GM23338 (cell line): Measurements from ENCODE around the gene S100PBP. TPM values are rescaled to one million over a fixed set of nuclear protein-coding genes. Genes with fewer than 3 reads are reported as not detected.

Experiments
- ATAC-seq: fragments of 200-7000 bp; cut with Tn5 transposase; 3 replicates; pipeline ENCODE4 v1.9.1; 2020
- DNase-seq: peaks from one replicate; pipeline ENCODE4 v3.0.0-alpha.2; 2015; ENCODE audit warnings: low spot score
- H2AFZ ChIP-seq: fragments of 200-600 bp; sonication (generic); 2 replicates; pipeline ENCODE4 v1.8.0; 2016; ENCODE audit warnings: antibody characterized with exemption, mild to moderate bottlenecking, moderate library complexity
- H3F3A ChIP-seq: fragments of 200-600 bp; sonication (generic); replicated peaks from 2 replicates; pipeline ENCODE4 v1.8.0; 2017; ENCODE audit warnings: antibody characterized with exemption, mixed run types, low read depth
- H3K27ac ChIP-seq: fragments of 200-600 bp; sonication (generic); 2 replicates; pipeline ENCODE4 v1.6.1; 2016; ENCODE audit warnings: low read depth
- H3K27me3 ChIP-seq: fragments of 200-600 bp; sonication (generic); 2 replicates; pipeline ENCODE4 v1.8.0; 2016; ENCODE audit warnings: mild to moderate bottlenecking, mixed run types, moderate library complexity; ENCODE audit not compliant: insufficient read depth
- H3K36me3 ChIP-seq: fragments of 200-600 bp; sonication (generic); 2 replicates; pipeline ENCODE4 v1.8.0; 2016; ENCODE audit warnings: mild to moderate bottlenecking; ENCODE audit not compliant: insufficient read depth
- H3K4me1 ChIP-seq: fragments of 200-600 bp; sonication (generic); 2 replicates; pipeline ENCODE4 v1.8.0; 2016; ENCODE audit warnings: mild to moderate bottlenecking, moderate library complexity; ENCODE audit not compliant: insufficient read depth
- H3K4me2 ChIP-seq: fragments of 200-600 bp; sonication (generic); 2 replicates; pipeline ENCODE4 v1.7.1; 2017; ENCODE audit warnings: mixed run types
- H3K4me3 ChIP-seq: fragments of 200-600 bp; sonication (generic); 2 replicates; pipeline ENCODE4 v1.6.1; 2016; ENCODE audit warnings: mixed run types
- H3K79me2 ChIP-seq: fragments of 200-600 bp; sonication (generic); replicated peaks from 2 replicates; pipeline ENCODE4 v1.8.0; 2017; ENCODE audit warnings: mild to moderate bottlenecking; ENCODE audit not compliant: insufficient read depth
- H3K9me2 ChIP-seq: fragments of 200-600 bp; sonication (generic); 2 replicates; pipeline ENCODE4 v1.8.0; 2017; ENCODE audit not compliant: insufficient read depth
- H4K20me1 ChIP-seq: fragments of 200-600 bp; sonication (generic); replicated peaks from 2 replicates; pipeline ENCODE4 v1.8.0; 2017; ENCODE audit warnings: mild to moderate bottlenecking; ENCODE audit not compliant: insufficient read depth
- H3K27ac Mint-ChIP-seq: 2 replicates; pipeline ENCODE4 v1.8.0; 2020; ENCODE audit warnings: inconsistent platforms, mild to moderate bottlenecking, moderate library complexity, mixed read lengths
- H3K27me3 Mint-ChIP-seq: 3 replicates; pipeline ENCODE4 v1.8.0; 2022; ENCODE audit warnings: low read depth, mild to moderate bottlenecking, moderate library complexity, mixed read lengths, inconsistent platforms; ENCODE audit not compliant: insufficient read depth, poor library complexity
- H3K36me3 Mint-ChIP-seq: 3 replicates; pipeline ENCODE4 v1.8.0; 2021; ENCODE audit warnings: low read depth, mild to moderate bottlenecking, inconsistent platforms, moderate library complexity, mixed read lengths
- H3K4me1 Mint-ChIP-seq: 3 replicates; pipeline ENCODE4 v1.8.0; 2020; ENCODE audit warnings: mild to moderate bottlenecking, inconsistent platforms, mixed read lengths
- H3K4me3 Mint-ChIP-seq: 3 replicates; pipeline ENCODE4 v1.8.0; 2021; ENCODE audit warnings: moderate library complexity, mild to moderate bottlenecking, inconsistent platforms, mixed read lengths
- H3K9me3 Mint-ChIP-seq: 3 replicates; pipeline ENCODE4 v1.8.0; 2020; ENCODE audit warnings: moderate library complexity, mild to moderate bottlenecking, inconsistent platforms, mixed read lengths
- CREB1 ChIP-seq: fragments of 250-450 bp; sonication (Bioruptor Pico); IDR thresholded peaks from 2 replicates; pipeline ENCODE4 v1.5.0; 2020; ENCODE audit warnings: low read depth, mild to moderate bottlenecking, moderate library complexity
- CTCF ChIP-seq, 2 experiments: fragments of 200-600 bp in 1 of 2; sonication (generic) in 1 of 2; conservative IDR thresholded peaks; 2 replicates each; pipeline versions ENCODE4 v1.5.1 to v1.6.1; 2016 to 2017; ENCODE audit warnings: antibody characterized with exemption in 2 of 2, low read depth in 2 of 2, mild to moderate bottlenecking in 2 of 2, moderate library complexity in 1 of 2
- EZH2 ChIP-seq: fragments of 200-600 bp; sonication (generic); IDR thresholded peaks from one replicate; pipeline ENCODE4 v1.8.0; 2017; ENCODE audit warnings: antibody characterized with exemption, mild to moderate bottlenecking, low read depth; ENCODE audit not compliant: unreplicated experiment
- NANOG ChIP-seq: IDR thresholded peaks from 2 replicates; pipeline ENCODE4 v1.6.1; 2016; ENCODE audit warnings: antibody characterized with exemption, borderline replicate concordance
- POLR2AphosphoS5 ChIP-seq: IDR thresholded peaks from 2 replicates; pipeline ENCODE4 v1.6.1; 2016; ENCODE audit warnings: antibody characterized with exemption, low read depth
- ZNF331 ChIP-seq: fragments of 250-450 bp; sonication (Bioruptor Pico); IDR thresholded peaks from 2 replicates; pipeline ENCODE4 v1.5.0; 2020; ENCODE audit warnings: low read depth, mild to moderate bottlenecking, moderate library complexity
- polyA plus RNA-seq: library from polyadenylated mRNA; unstranded; fragments of >200 nt; fragmentation: Nextera tagmentation; extraction: Ambion mirVana; gene quantifications from 2 replicates; pipeline ENCODE4 v1.2.1, GENCODE V29; 2016
- total RNA-seq: library from RNA; depleted of rRNA; stranded (reverse); fragments of >200 nt; shearing (Covaris generic); gene quantifications from 2 replicates; pipeline ENCODE4 v1.2.3, GENCODE V29; 2014
- TF ChIP-seq, protein P1 (sequence below): fragments of 250-450 bp; sonication (Bioruptor Pico); IDR thresholded peaks from 2 replicates; pipeline ENCODE4 v1.5.0; 2020; ENCODE audit warnings: mild to moderate bottlenecking, moderate library complexity

S100PBP gene
- total and polyA plus RNA-seq, 2 experiments from 2014 or later, result 30.6 to 65.2 TPM

DNA sequence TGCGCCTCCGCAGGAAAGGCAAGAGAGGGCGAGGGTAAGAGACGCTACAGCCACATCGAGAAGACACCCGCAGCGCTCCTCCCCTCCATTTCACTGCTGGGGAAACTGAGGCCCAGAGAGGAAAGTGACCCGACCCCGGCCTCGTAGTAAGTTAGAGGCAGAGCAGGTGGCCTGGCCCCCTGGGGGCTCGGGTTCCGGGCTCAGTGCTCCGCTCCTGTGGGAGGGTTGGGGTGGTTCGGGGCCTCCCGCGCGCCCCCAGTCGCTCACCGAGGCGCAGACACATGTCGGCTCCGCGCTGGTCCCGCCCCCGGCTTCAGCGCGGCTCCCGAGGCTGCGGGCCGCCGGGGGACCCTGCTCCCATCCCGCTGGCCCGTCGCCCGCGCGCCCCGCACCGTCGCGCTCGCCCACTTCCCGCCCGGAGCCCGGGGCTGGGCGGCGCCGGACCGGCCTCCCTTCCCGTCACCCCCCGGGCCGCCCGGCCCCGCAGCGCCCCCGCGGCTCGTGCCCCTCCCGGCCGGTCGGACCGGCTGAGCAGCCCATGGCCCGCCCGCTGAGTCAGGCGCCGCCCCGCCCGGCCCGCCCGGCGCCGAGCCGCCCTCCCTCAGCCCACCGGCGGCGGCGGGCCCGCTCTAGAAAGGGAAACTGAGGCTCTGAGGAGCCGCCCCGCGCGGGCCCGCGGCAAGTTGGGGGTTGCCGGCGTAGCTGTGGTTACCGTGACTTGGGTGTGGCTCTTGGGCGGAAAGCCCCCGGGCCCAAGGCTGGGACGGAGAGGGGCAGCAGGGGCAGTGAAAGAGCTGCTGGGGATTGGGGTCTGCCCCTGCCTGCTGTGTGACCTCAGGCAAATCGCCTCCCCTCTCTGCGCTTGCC is 83.7 kb downstream of the S100PBP start, which contains the start of gene TMEM54:
Gene TMEM54, minus strand, starts transcription at position 434 of the 867 bp plus-strand sequence. Its CDS starts 151 bp downstream, at position 283.
- Histone ChIP-seq H3K4me3 (peak within 1 kb of the TSS; percentile 65), H2AFZ (peak within 1 kb of the TSS; percentile 84), H3K27me3 (peaks cover 53% of the 10 kb centered on the region), H3K36me3 (no peaks in the 10 kb centered on the region), H3K4me2 (peak within 1 kb of the TSS; percentile 82), H3K9me2 (no peaks in the 10 kb centered on the region), H4K20me1 (no peaks in the 10 kb centered on the region), H3K27ac (no peak within 1 kb of the TSS), H3K79me2 (no peaks in the 10 kb centered on the region), H3K4me1 (peaks cover 7% of the 10 kb centered on the region; the same call in 1 of the 2 replicates), H3F3A (no peaks in the 10 kb centered on the region)
- peaks cover 7% of the 10 kb centered on the region; the same call in 2 of the 3 replicates for H3K4me1 Mint-ChIP-seq
- TF ChIP-seq EZH2 (peak; percentile 56), POLR2AphosphoS5 (no peak; the same call in none of the 2 replicates), CTCF (conservative IDR thresholded peaks at IDR 0.05; ENCODE audit: low read depth in 2 of 2) (0 out of 4 replicates have a peak, but pooled peaks of 1 of the 2 experiments have one; percentile 11)
- H3K4me3 Mint-ChIP-seq, result peak within 1 kb of the TSS; percentile 79
- H3K36me3 Mint-ChIP-seq, result no peaks in the 10 kb centered on the region; the same call in 2 of the 3 replicates
- H3K9me3 Mint-ChIP-seq, result no peaks in the 10 kb centered on the region
- peak; percentile 72 for ATAC-seq
- DNase-seq, result peak; percentile 62
- H3K27ac Mint-ChIP-seq, result no peak within 1 kb of the TSS
- peaks cover 44% of the 10 kb centered on the region for H3K27me3 Mint-ChIP-seq

DNA sequence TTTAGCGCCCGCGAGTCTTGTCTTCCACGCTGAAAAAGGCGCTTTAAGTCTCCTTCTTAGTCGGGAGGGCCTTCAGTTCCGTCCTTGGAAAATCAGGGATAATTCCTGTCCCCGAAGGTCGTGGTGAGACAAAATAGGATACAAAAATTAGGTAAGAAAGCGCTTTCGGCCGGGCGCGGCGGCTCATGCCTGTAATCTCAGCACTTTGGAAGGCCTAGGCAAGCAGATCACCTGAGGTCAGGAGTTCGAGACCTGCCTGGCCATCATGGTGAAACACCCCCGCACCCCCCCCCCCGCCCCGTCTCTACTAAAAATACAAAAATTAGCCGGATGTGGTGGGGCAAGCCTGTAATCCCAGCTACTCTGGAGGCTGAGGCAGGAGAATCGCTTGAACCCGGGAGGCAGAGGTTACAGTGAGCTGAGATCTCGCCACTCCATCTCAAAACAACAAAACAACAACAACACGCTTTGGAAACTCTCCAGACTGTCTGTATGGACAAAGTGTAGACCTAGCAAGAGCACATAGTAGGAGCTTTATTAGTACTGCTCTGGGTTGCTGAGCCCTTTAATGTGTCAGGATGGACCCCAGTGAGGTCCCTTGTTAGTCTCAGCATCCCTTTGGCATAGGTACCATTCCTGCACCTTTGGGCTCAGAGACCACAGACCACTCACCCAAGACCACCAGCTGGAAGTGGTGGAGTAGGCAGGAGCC is 84.5 kb downstream of the S100PBP start:
- no peaks in the 10 kb centered on the region for H3K9me3 Mint-ChIP-seq
- Histone ChIP-seq H3K9me2 (no peaks in the 10 kb centered on the region), H2AFZ (peak overlapping the region; percentile 84), H3K4me2 (peak overlapping the region; percentile 82), H3K27me3 (peaks cover 53% of the 10 kb centered on the region), H3F3A (no peaks in the 10 kb centered on the region), H4K20me1 (no peaks in the 10 kb centered on the region), H3K36me3 (no peaks in the 10 kb centered on the region), H3K4me1 (peaks cover 7% of the 10 kb centered on the region; the same call in 1 of the 2 replicates), H3K79me2 (no peaks in the 10 kb centered on the region), H3K27ac (no peak overlapping the region), H3K4me3 (peak overlapping the region; percentile 65)
- peaks cover 7% of the 10 kb centered on the region; the same call in 2 of the 3 replicates for H3K4me1 Mint-ChIP-seq
- peak overlapping the region; percentile 79 for H3K4me3 Mint-ChIP-seq
- ATAC-seq (no peak), DNase-seq (no peak)
- H3K27ac Mint-ChIP-seq, result no peak overlapping the region
- peaks cover 41% of the 10 kb centered on the region for H3K27me3 Mint-ChIP-seq
- H3K36me3 Mint-ChIP-seq, result no peaks in the 10 kb centered on the region
- TF ChIP-seq POLR2AphosphoS5 (no peak), CREB1 (CRISPR knock-in tag) (no peak), ZNF331 (CRISPR knock-in tag) (no peak), EZH2 (no peak), NANOG (no peak), CTCF (conservative IDR thresholded peaks at IDR 0.05; ENCODE audit: low read depth in 2 of 2) (no peak)
- TF ChIP-seq, protein P1, sequence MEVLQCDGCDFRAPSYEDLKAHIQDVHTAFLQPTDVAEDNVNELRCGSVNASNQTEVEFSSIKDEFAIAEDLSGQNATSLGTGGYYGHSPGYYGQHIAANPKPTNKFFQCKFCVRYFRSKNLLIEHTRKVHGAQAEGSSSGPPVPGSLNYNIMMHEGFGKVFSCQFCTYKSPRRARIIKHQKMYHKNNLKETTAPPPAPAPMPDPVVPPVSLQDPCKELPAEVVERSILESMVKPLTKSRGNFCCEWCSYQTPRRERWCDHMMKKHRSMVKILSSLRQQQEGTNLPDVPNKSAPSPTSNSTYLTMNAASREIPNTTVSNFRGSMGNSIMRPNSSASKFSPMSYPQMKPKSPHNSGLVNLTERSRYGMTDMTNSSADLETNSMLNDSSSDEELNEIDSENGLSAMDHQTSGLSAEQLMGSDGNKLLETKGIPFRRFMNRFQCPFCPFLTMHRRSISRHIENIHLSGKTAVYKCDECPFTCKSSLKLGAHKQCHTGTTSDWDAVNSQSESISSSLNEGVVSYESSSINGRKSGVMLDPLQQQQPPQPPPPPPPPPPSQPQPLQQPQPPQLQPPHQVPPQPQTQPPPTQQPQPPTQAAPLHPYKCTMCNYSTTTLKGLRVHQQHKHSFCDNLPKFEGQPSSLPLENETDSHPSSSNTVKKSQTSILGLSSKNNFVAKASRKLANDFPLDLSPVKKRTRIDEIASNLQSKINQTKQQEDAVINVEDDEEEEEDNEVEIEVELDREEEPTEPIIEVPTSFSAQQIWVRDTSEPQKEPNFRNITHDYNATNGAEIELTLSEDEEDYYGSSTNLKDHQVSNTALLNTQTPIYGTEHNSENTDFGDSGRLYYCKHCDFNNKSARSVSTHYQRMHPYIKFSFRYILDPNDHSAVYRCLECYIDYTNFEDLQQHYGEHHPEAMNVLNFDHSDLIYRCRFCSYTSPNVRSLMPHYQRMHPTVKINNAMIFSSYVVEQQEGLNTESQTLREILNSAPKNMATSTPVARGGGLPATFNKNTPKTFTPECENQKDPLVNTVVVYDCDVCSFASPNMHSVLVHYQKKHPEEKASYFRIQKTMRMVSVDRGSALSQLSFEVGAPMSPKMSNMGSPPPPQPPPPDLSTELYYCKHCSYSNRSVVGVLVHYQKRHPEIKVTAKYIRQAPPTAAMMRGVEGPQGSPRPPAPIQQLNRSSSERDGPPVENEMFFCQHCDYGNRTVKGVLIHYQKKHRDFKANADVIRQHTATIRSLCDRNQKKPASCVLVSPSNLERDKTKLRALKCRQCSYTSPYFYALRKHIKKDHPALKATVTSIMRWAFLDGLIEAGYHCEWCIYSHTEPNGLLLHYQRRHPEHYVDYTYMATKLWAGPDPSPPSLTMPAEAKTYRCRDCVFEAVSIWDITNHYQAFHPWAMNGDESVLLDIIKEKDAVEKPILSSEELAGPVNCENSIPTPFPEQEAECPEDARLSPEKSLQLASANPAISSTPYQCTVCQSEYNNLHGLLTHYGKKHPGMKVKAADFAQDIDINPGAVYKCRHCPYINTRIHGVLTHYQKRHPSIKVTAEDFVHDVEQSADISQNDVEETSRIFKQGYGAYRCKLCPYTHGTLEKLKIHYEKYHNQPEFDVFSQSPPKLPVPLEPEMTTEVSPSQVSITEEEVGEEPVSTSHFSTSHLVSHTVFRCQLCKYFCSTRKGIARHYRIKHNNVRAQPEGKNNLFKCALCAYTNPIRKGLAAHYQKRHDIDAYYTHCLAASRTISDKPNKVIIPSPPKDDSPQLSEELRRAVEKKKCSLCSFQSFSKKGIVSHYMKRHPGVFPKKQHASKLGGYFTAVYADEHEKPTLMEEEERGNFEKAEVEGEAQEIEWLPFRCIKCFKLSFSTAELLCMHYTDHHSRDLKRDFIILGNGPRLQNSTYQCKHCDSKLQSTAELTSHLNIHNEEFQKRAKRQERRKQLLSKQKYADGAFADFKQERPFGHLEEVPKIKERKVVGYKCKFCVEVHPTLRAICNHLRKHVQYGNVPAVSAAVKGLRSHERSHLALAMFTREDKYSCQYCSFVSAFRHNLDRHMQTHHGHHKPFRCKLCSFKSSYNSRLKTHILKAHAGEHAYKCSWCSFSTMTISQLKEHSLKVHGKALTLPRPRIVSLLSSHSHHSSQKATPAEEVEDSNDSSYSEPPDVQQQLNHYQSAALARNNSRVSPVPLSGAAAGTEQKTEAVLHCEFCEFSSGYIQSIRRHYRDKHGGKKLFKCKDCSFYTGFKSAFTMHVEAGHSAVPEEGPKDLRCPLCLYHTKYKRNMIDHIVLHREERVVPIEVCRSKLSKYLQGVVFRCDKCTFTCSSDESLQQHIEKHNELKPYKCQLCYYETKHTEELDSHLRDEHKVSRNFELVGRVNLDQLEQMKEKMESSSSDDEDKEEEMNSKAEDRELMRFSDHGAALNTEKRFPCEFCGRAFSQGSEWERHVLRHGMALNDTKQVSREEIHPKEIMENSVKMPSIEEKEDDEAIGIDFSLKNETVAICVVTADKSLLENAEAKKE (CRISPR knock-in tag), result no peak
